Measurements from ENCODE around the gene MSN.
A peak's percentile ranks its signal among the peaks of the same experiment; 100 is the strongest.
"Not testable (repeated sequence)": the region's sequence is repeated elsewhere in the genome, so short reads cannot be mapped to it uniquely, and the experiment has no call there.

The MSN gene

DNA sequence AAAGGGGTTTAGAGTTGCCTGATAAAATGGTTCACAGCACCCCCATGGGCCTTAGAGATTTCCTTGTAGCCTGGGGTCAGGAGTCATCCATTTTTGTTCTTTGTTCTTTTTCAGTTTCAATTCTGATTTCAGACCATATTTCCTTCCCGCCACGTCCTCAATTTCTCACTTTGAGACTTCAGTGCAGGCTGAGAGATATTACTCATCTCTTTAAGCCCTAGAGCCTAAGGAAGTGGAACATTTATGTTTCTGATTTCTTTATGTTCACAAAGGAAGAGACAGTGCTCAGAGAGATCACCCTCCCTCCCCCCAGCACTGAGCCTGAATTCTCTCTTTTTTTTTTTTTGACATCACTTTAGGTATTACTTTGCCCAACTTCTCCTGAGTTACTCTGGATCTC, 56.3 kb downstream of the MSN start:
- DNase-seq: no peak

DNA sequence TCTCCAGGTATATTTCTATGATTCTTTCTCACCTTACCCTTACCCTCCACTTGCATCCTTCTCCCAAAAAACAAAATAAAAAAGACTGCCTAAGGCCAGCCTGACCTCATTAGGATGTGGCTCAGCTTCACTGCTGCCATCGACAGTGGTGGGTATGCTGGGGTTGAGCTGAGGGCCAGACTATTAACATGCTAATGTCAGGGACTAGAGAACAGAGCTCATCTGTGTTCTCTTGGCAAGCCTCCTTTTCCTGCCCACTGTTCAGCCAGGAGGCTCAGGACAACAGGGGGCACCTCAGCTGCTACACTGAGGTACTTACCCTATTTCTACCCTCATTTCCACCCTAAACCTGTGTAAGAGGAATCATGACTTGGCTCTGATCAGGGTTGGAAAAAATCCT, 59.3 kb downstream of the MSN start:
- DNase-seq: no peak

DNA sequence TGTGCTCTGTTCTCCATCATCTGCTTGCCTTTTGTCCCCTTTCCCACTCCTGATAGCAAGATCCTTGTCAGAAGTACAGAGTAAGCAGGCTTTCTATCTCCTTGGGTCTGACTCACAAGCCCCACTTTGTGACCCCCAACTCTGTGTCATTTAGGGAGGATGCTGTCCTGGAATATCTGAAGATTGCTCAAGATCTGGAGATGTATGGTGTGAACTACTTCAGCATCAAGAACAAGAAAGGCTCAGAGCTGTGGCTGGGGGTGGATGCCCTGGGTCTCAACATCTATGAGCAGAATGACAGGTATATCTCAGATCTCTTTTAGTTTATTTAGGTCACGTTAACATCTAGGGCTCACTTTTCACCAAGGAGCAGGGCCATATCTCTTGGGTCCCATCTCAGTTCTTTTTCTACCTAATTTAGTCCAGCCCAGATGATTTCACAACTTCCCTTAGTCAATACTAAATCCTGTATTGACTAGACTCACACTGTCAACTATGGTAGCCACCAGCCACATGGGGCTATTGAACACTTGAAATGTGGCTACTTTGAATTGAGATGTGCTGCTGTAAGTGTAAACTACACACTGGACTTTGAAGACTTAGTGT, 64.3 kb downstream of the MSN start:
- no peak for DNase-seq

DNA sequence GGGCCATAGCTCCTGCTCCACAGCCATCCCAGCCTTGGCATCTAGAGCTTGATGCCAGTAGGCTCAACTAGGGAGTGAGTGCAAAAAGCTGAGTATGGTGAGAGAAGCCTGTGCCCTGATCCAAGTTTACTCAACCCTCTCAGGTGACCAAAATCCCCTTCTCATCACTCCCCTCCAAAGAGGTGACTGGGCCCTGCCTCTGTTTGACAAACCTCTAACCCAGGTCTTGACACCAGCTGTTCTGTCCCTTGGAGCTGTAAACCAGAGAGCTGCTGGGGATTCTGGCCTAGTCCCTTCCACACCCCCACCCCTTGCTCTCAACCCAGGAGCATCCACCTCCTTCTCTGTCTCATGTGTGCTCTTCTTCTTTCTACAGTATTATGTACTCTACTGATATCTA, 73.5 kb downstream of the MSN start:
- no peak for DNase-seq

DNA sequence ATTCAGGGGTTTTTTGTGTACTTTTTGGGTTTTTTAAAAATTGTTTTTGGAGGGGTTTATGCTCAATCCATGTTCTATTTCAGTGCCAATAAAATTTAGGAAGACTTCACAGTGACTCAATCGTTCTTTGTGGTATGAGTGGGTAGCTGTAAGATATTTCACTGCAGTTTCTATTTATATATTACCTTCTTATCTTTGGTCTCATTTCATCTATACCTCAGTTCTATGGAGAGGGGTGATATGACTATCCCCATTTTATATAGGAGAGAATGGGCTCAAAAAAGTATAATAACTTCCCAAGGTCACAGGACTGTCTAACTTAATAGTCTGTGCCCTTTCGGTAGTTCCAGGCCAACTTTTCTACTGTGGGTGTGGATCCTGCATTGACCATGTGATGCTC, 74.4 kb downstream of the MSN start:
- DNase-seq: no peak

DNA sequence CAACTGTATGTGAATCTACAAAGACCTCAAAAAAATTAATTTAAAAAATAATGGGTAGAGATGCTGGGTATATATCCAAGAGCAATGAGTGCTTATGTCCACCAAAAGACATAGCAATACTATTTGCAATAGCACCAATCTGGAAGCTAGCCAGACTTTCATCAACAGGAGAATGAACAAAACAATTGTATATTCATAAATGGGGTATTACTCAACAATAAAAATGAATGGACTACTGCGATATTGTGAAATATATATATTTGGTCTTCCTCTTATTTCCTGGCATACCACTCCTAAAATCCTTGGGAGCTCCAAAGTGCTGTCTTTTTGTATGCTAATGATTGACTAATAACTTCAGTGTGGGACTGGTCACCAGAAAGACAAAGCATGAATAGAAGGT, 77.5 kb downstream of the MSN start:
- no peak for DNase-seq

DNA sequence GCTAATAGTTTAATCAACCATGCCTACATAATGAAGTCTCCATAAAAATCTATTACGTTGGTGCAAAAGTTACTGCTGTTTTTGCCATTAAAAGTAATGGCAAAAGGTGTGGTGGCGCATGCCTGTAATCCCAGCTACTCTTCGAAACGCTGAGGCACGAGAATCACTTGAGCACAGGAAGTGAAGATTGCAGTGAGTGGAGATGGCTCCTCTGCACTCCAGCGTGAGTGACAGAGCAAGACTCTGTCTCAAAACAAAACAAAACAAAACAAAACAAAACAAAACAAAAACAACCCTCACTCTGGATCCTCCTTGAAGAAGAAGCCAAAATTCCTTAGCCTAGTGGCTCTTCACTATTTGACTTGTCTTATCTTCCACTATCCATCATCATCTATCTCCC, 78.0 kb downstream of the MSN start:
- no peak for DNase-seq

DNA sequence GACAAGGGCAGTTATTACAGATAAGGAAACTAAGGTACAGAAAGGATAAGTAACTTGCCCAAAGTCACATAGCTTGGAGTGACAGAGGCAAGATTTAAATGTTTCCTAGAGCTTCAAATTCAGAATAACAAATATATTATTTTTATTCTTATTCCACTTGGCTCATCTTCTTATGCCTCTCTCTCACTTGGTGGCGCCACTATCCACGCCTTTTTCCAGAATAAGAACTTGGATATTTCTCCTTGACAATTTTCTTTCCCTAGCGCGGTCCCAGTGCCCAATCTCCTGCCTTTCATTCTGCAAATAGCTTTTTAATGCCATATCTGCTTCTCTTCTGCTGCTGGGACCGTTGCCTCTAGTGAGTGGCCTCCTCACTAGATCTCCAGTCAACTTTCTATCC, 78.5 kb downstream of the MSN start:
- no peak for DNase-seq

DNA sequence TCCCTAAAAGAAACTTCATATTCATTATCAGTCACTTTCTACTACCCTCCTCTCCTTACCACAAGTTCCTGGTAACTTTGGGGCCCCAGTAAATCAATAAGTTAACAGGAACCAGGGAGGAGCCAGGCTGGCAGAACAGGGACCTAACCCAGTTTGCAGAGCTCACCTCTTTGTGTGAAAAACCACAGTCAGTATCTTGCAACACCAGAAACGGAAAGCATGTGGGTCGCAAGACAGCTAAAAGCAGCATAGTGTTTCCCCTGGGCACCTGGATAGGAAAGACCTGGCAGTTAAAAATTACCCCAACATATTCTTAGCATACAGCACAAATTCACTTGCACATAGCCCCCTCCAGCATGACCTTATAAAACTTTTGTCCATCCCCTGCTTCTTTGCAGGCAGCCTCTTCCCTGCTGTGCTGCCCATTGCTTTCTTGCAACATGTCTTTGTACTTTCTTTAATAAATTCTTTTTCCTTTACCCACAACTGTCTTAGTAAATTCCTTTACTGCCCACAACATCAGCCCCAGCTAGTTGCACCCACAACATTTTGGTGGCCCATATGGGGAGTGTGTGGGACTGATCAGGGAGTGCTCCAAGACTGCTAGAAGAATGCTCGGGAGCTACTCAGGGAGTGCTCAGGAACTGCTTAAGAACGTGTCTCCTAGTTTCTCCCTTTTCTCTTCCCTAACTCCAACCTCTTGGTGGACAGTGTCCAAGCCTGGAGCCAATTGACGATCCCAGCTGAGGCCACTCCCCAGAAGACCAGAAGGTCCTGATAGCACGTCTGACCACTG, 83.4 kb downstream of the MSN start:
- no peak for DNase-seq

DNA sequence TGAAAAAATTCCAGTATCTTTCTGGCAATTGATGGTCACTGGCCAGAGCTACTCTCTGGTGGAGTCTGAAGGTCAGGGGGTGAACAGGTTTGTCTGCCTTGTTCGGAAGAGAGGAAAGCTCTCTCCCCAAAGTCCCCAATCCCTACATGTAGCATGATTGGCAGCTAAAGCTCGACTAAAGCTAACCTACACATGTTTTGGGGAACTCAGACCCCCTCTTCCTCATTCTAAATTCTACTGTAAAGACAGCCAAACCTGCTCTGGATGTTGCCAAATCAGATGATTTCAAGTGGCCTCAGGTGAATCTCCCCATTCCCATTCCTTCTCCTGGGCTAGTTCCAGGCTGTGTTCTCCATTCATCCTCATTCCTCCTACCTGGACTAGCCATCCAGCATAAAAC, 84.1 kb downstream of the MSN start:
- no peak for DNase-seq

DNA sequence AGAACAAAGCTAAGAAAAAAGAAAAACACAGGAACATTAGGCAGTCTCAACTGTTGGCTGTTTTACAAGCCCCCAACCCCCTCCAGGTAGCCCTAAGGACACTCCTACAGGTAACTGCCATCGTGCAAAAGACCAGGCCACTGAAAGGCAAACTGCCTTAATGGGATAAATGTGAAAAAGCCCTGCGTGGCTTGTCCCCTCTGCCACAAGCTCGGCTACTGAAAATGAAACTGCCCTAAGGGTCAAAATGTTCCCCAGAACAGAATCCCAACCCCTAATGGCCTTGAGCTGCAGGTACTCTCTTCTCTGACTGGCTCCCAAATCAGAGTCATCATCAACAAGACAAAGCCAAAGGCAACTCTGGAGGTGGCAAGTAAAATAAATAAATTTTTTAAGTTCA, 84.8 kb downstream of the MSN start:
- DNase-seq: no peak

DNA sequence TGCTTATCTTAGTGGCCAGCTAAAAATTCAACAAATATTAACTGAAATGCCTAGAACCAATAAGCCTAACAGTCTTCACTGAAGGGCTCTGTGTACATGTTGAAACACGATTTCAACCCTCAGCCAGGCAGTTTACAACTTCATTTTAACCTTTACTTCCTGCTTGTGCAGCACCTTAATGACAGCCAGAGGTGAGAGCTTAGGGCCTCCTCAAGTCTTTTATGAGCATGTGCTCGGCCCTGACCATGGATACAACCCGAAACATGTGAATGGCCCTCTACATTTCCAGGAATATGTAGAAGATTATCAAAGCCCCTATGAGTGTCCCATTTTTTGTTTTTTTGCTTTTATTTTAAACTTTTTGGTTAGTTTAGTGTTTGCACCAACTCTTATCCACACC, 88.3 kb downstream of the MSN start:
- DNase-seq: peak; percentile 34

DNA sequence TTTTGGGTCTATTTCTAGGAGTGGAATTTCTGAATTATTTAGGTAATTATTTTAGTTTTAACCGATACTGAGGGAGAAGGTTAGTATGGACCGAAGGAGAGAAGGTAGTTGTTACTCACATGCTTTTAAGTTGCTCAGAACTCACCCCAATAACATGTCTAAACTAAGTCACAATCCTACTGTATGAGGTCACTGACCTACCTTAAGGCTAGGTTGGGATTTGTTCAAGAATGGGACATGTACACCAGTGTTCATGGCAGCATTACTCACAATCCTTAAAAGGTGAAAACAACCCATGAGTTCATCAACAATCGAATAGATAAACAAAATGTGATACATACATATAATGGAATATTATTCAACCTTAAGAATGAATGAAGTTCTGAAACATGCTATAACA, 90.5 kb downstream of the MSN start:
- no peak for DNase-seq

DNA sequence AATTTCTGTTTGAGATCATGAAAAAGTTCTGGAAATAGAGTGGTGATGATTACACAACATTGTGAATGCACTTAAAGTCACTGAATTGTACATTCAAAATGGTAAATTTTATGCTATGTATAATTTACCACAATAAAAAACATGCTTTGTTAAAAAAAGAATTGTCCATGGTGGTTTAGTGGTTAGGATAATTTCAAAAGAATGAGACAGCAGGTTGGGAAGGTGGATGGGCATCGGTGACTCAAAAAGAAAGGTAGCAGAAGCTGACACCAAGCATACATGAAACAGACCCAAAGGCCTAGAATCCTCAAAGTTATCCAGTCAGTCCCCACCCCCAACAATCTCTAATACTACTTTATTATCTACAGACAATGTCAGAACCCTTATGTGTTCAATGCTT, 91.1 kb downstream of the MSN start:
- DNase-seq: no peak

DNA sequence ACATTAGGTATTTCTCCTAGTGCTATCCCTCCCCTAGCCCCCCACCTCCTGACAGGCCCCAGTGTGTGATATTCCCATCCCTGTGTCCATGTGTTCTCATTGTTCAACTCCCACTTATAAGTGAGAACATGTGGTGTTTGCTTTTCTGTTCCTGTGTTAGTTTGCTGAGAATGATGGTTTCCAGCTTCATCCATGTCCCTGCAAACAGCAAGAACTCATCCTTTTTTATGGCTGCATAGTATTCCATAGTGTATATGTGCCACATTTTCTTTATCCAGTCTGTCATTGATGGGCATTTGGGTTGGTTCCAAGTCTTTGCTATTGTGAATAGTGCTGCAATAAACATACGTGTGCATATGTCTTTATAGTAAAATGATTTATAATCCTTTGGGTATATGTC, 92.1 kb downstream of the MSN start:
- DNase-seq: not testable (repeated sequence)

DNA sequence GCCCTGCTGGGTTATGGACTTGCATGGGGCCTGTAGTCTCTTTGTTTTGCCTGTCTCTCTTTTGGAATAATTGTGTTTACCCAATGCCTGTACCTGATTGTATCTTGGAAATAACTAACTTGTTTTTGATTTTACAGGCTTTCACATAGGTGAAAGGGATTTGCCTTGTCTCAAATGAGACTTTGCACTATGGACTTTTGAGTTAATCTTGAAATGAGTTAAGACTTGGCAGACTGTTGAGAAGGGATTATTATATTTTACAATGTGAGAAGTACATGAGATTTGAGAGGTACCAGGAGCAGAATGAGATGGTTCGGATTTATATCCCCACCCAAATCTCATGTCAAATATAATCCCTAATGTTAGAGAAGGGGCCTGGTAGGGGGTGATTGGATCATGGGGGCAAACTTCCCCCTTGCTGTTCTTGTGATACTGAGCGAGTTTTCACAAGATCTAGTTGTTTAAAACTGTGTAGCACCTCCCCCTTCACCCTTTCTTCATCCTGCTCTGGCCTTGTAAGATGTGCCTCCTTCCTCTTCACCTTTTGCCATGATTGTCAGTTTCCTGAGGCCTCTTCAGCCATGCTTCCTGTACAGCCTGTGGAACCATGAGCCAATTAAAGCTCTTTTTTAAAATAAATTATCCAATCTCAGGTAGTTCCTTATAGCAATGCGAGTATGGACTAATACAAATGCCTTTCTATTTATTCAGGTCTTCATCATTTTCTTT, 102.3 kb downstream of the MSN start:
- DNase-seq: no peak

DNA sequence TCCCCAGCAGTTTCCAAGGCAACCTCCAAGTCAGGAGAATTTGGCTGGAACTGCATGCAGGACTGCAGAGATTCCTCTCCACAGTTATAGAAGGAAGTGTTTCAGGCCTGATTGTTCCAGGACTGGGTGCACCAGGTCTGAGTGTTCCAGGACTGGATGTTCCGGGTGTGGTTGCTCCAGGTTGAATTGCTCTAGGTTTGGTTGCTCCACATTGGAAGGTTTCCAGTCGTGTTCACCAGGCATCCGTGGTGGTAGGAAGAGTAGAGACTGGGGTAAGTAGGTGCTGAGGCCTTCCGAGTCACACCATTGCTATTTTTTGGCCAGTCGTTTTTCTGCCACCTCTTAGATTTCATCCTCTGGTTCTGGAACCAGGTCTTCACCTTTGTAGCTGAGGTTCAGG, 105.4 kb downstream of the MSN start:
- no peak for DNase-seq

DNA sequence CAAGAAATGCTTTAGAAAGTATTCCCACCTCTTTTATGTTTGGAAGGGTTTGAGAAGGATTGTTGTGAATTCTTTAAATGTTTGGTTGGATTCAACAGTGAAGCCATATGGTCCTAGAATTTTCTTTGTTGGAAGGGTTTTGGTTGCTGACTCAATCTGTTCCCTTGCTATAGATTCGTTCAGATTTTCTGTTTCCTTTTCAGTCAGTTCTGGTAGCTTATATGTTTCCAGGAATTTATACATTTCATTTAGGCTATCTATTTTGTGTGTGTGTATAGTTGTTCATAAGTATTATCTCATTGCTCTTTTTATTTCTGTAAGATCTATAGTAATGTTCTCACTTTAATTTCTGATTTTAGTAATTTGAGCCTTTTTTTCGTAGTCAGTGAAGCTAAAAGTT, 114.4 kb downstream of the MSN start:
- no peak for DNase-seq

DNA sequence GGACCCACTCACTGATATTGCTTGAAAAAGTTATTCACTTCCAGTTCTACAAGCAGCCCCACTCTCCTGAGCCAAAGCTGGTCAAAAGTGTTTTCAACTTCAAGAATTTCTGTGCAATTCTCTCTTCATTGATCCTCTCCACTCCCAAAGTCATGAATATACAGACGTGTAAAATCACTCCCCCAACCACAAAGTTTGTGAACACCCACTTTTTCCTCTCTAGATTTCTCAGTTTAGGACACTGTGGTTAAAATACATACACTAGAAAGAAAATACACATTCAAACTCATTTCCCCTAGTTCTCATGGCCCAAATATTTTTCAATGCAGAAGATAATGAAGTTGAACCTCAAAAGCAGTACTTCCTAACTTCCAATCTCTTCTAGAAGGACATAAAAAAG, 116.3 kb downstream of the MSN start:
- DNase-seq: no peak
